Renal pelvis (tissue), 4 donors: ENCODE results near the gene GLT8D1. TPM values are rescaled to one million over a fixed set of nuclear protein-coding genes. Genes with fewer than 3 reads are reported as not detected.
A peak's percentile ranks its signal among the peaks of the same experiment; 100 is the strongest.

Source experiments
- DNase-seq: peaks from one replicate; pipeline ENCODE4 v3.0.0-alpha.2; 2013
- polyA plus RNA-seq, 3 donors: library from polyadenylated mRNA; unstranded; fragments of 120-200 nt; gene quantifications; one replicate each; pipeline ENCODE4 v1.2.1, GENCODE V29; 2013; ENCODE audit not compliant: insufficient read length in 3 of 3

GLT8D1 gene
- polyA plus RNA-seq, 3 donors, result 122 TPM

GRCh38 chr3:52715714-52716305 is 10.2 kb upstream of the GLT8D1 start:
- DNase-seq, result no peak

GRCh38 chr3:52714335-52715302 is 9.0 kb upstream of the GLT8D1 start:
- DNase-seq, result no peak

GRCh38 chr3:52712291-52713212 is 7.0 kb upstream of the GLT8D1 start:
- DNase-seq, result no peak

GRCh38 chr3:52710512-52710911 is 4.9 kb upstream of the GLT8D1 start:
- DNase-seq, result no peak

GRCh38 chr3:52707585-52707984 is 2.0 kb upstream of the GLT8D1 start:
- DNase-seq, result no peak

- no peak for DNase-seq
These were observed 228 bp downstream of the GLT8D1 start for GRCh38 chr3:52705438-52705687.

- DNase-seq, result peak; percentile 31
These were observed 767 bp downstream of the GLT8D1 start for GRCh38 chr3:52704611-52705437.

GRCh38 chr3:52703341-52703740 is 2.2 kb downstream of the GLT8D1 start:
- no peak for DNase-seq

- DNase-seq, result no peak
These were observed 8.0 kb downstream of the GLT8D1 start for GRCh38 chr3:52697632-52697965.

GRCh38 chr3:52696830-52697631 is 8.6 kb downstream of the GLT8D1 start:
- DNase-seq, result no peak

GRCh38 chr3:52695798-52696671 is 9.6 kb downstream of the GLT8D1 start:
- DNase-seq, result no peak

GRCh38 chr3:52694528-52695189 is 10.9 kb downstream of the GLT8D1 start:
- DNase-seq, result no peak

GRCh38 chr3:52693071-52693470 is 12.5 kb downstream of the GLT8D1 start:
- no peak for DNase-seq

- no peak for DNase-seq
These were observed 15.0 kb downstream of the GLT8D1 start for GRCh38 chr3:52690560-52690959.

- no peak for DNase-seq
These were observed 16.4 kb downstream of the GLT8D1 start for GRCh38 chr3:52689151-52689550.

GRCh38 chr3:52688266-52688665 is 17.3 kb downstream of the GLT8D1 start:
- DNase-seq, result no peak

- peak; percentile 95 for DNase-seq
These were observed 19.6 kb downstream of the GLT8D1 start, which contains the start of the genes GNL3 and PBRM1 for GRCh38 chr3:52685709-52686691. GNL3 (plus strand) TSS chr3:52686032; CDS start chr3:52686093, 61 bp downstream. PBRM1 (minus strand) TSS chr3:52685913.

GRCh38 chr3:52685285-52685708 is 20.3 kb downstream of the GLT8D1 start:
- DNase-seq, result peak; percentile 73
